ENCODE results near the gene JARID2. TPM values are rescaled to one million over a fixed set of nuclear protein-coding genes. Genes with fewer than 3 reads are reported as not detected.

The JARID2 gene
- total RNA-seq, 4 donors from 2014 or later: 10.8 to 31.6 (median 14.3) TPM

DNA sequence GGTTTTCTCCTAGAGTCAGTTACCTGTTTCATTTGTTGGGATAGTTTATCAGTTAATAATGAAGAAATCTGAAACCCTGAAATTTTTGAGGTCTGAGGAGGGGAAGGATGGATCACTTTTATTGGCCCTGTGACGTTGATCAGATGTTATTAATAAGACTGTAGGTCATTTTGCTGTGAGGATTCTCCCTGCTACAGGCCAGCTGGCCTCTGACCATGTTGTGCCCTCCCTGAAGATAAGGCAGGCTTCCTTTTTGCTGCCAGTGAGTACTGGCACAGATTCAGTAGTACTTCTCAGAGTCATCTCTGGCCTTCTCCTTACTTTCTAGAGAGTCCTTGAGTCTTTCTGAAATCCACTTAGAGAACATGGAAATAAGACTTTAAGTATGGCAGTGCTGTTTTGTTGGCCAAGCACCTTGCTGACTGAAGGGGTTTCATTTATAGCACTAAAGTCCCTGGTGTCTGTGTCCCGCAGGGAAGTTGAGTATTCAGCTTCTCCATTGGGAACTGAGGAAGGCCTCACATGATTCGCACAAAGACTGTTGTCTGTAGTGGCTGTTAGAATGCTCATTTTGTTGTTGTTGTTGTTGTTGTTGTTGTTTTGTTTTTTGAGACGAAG lies 214.3 kb downstream of the JARID2 start:
- ATAC-seq (ENCODE audit: low FRiP score) (no peak), DNase-seq (ENCODE audit: low spot score) (no peak)
- TF ChIP-seq, protein P1, sequence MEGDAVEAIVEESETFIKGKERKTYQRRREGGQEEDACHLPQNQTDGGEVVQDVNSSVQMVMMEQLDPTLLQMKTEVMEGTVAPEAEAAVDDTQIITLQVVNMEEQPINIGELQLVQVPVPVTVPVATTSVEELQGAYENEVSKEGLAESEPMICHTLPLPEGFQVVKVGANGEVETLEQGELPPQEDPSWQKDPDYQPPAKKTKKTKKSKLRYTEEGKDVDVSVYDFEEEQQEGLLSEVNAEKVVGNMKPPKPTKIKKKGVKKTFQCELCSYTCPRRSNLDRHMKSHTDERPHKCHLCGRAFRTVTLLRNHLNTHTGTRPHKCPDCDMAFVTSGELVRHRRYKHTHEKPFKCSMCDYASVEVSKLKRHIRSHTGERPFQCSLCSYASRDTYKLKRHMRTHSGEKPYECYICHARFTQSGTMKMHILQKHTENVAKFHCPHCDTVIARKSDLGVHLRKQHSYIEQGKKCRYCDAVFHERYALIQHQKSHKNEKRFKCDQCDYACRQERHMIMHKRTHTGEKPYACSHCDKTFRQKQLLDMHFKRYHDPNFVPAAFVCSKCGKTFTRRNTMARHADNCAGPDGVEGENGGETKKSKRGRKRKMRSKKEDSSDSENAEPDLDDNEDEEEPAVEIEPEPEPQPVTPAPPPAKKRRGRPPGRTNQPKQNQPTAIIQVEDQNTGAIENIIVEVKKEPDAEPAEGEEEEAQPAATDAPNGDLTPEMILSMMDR (IDR thresholded peaks at IDR 0.05): no peak

DNA sequence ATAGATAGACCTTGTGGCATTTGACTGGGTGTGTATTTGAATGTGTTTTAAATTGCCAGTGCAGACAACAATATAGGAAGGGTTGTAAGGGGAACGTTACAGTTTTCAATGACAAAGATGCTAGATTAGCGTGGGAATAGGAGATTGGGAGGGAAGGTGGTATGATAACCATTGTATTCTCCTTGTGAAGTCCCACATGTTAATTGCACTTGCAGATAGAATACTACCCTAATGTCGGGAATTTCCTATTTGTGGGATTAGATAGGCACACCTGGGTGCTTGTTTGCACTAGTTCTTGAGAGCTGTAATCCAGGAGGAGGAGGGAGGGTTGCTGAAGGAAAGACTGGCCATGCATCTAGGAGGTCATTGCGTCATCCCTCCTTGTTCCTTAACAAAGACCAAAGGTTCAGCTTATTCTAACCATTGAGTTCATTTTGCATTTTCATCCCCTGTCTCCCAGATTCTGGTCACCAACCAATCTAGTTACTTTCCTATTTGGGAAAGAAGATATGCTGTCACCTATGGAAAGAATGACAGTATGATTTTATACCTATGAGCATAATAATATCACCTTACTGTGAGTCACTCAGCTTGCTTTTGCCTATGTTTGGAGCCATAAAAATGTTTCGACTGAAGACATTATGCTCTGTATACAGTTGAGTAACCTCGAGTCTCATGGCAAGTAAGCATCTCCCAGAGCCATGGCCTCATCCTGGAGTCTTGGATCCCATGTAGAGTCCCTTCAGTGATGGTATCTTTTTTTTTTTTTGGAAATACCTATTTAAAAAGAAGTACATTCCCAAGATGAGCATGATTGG lies 215.5 kb downstream of the JARID2 start:
- ATAC-seq (ENCODE audit: low FRiP score) (no peak), DNase-seq (ENCODE audit: low spot score) (no peak)
- TF ChIP-seq, protein P1 (IDR thresholded peaks at IDR 0.05): no peak

DNA sequence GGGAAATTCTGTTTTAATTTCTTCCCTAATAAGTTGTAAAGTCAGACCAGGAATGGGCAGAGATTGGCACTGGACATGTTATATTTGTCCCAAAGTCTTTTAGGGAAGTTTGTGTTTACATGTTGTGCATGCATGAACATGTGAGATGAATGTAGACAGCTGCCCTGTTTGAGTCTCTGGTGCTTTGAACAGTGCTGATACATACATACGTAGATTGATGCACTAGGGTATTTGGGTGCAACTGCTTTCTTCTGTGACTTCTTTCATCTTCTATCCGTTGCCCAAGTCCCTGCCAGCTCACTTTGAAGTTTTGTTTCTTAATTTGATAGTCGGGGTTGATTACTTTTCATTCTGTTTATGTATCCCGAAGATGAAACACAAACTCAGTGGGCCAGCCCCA lies 216.4 kb downstream of the JARID2 start:
- DNase-seq (ENCODE audit: low spot score): no peak
- no peak for ATAC-seq (ENCODE audit: low FRiP score)
- TF ChIP-seq, protein P1 (IDR thresholded peaks at IDR 0.05): no peak

DNA sequence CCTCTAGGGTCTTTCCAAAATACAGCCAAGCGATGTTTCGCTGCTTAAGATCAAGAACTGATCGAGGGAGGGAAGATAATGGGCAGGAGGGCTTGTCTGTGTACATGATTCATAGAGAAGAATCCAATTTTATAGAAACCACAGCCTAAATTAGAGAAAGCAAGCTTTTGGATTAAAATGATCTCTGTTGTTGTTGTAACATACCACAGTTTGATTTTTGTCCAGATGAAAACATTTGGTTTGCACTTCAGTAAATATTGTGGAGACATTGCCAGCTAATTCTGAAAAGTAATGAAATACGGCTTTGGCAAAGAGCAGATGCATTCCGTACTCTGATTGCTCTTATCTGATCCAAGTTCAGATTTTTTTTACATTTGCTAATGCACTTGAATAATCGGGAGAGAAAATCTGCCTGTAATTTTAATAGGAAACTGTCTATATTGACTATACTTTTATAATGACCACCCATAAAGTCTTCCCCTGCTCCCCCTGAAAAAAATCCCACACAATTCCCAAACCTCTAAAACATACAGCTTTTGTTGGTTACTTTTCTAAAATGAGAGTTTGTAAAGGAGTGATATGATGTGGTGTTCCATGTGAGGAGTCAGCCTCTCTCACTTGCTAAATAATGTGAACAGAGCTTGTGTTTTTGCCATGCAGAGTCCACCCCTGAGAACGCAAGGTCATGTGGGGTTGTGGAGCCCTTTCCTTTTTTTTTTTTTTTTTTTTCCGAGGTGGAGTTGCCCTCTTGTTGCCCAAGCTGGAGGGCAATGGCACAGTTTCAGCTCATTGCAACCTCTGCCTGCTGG lies 217.1 kb downstream of the JARID2 start:
- DNase-seq (ENCODE audit: low spot score) (no peak), ATAC-seq (ENCODE audit: low FRiP score) (no peak)
- TF ChIP-seq, protein P1 (IDR thresholded peaks at IDR 0.05): no peak

DNA sequence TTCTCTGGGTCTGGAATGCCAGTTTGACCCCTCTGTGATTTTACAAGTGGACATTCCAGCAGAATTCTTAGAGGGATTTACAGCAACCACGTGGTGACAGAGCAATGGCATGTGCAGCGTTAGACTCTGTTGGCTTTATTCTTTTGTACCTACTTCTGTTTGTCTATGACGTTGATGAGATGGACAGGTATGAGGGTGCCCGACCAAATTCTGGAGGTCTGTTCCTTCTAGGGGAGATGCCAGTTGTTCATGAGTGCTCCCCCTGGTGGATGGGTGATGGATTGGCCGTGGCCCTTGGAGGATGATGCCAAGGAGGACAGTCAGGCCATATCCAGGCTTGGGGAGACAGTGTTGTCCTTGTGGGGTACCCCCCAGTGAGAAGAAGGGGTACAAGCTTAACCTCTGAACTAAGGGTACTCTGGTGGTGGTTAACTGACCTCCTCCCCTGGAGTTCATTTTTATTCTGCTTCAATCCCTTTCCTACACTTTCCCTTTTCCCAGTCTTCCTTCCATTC lies 218.4 kb downstream of the JARID2 start:
- no peak for ATAC-seq (ENCODE audit: low FRiP score)
- DNase-seq (ENCODE audit: low spot score): no peak
- TF ChIP-seq, protein P1 (IDR thresholded peaks at IDR 0.05): no peak

DNA sequence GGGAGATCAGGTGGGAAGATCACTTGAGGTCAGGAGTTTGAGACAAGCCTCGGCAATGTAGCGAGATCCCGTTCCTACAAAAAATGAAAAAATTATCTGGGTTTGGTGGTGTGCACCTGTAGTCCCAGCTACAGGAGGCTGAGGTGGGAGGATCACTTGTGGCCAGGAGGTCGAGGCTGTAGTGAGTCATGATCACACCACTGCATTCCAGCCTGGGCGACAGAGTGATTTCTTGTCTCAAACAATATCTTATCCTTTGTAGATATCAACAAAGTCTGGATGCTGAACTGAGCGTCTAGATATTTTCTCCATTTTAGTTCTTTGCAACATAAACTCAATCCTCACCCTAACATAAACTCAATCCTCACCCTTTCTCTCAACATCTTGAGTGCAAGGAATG lies 219.3 kb downstream of the JARID2 start:
- ATAC-seq (ENCODE audit: low FRiP score) (no peak), DNase-seq (ENCODE audit: low spot score) (no peak)
- TF ChIP-seq, protein P1 (IDR thresholded peaks at IDR 0.05): no peak
